Activated CD8-positive, alpha-beta memory T cell treated with anti-CD3 and anti-CD28 coated beads, Interleukin-2, amount 10 ng/mL, durations not matched to agents 7 days and 5 days (primary cell): Measurements from ENCODE around the gene FOXN1. TPM values are rescaled to one million over a fixed set of nuclear protein-coding genes. Genes with fewer than 3 reads are reported as not detected.

Experiments used
- total RNA-seq, 2 experiments: library from RNA; stranded (reverse); gene quantifications; one replicate each; pipeline ENCODE4 v1.2.3, GENCODE V29; 2021

Gene FOXN1
- total RNA-seq, 2 experiments from 2014 or later: not detected

Other genes starting within 250 kb of the FOXN1 start
- gene TMEM97, start 187.1 kb upstream of the FOXN1 start, total RNA-seq: 10 to 100 TPM; 26.2 to 39.7 TPM
- gene IFT20, start 170.9 kb upstream of the FOXN1 start, total RNA-seq: 10 to 100 TPM; 20.2 to 22.8 TPM
- 10 to 100 TPM; 19.5 to 22.2 TPM for gene TNFAIP1, start 170.6 kb upstream of the FOXN1 start, total RNA-seq
- gene POLDIP2, start 148.8 kb upstream of the FOXN1 start, total RNA-seq: 10 to 100 TPM; 68.6 to 83.5 TPM
- not detected for gene SEBOX, start 141.1 kb upstream of the FOXN1 start, total RNA-seq
- under 1 TPM; 0.18 to 0.26 TPM for gene VTN, start 136.0 kb upstream of the FOXN1 start, total RNA-seq
- gene SARM1, start 134.7 kb upstream of the FOXN1 start, total RNA-seq: 10 to 100 TPM; 20.2 to 24.8 TPM
- 1 to 10 TPM; 3.0 to 5.3 TPM for gene SLC46A1, start 100.1 kb upstream of the FOXN1 start, total RNA-seq
- gene SLC13A2, start 32.7 kb upstream of the FOXN1 start, total RNA-seq: not detected
- gene UNC119, start 46.3 kb downstream of the FOXN1 start, total RNA-seq: 10 to 100 TPM; 41.2 to 59.0 TPM
- gene PIGS, start 65.2 kb downstream of the FOXN1 start, total RNA-seq: 10 to 100 TPM; 61.0 to 66.2 TPM
- 10 to 100 TPM; 36.9 to 52.0 TPM for gene ALDOC, start 70.5 kb downstream of the FOXN1 start, total RNA-seq
- gene SPAG5, start 92.7 kb downstream of the FOXN1 start, total RNA-seq: 100 to 1,000 TPM; 151 to 197 TPM
- gene RSKR, start 107.8 kb downstream of the FOXN1 start, total RNA-seq: 10 to 100 TPM; 25.4 to 28.2 TPM
- gene BLTP2, start 138.8 kb downstream of the FOXN1 start, total RNA-seq: 100 to 1,000 TPM; 163 to 186 TPM
- 10 to 100 TPM; 45.9 to 48.9 TPM for gene SDF2, start 155.6 kb downstream of the FOXN1 start, total RNA-seq
- 10 to 100 TPM; 64.7 to 81.2 TPM for gene SUPT6H, start 155.9 kb downstream of the FOXN1 start, total RNA-seq
- gene PROCA1, start 205.5 kb downstream of the FOXN1 start, total RNA-seq: 1 to 10 TPM; 6.1 to 9.0 TPM
- gene RAB34, start 211.5 kb downstream of the FOXN1 start, total RNA-seq: 1 to 10 TPM; 5.6 to 8.3 TPM
- gene RPL23A, start 213.6 kb downstream of the FOXN1 start, total RNA-seq: 1,000 to 10,000 TPM; 1,823 to 1,960 TPM
- 1 to 10 TPM; 3.2 to 5.6 TPM for gene TLCD1, start 219.9 kb downstream of the FOXN1 start, total RNA-seq
- gene NEK8, start 222.4 kb downstream of the FOXN1 start, total RNA-seq: 1 to 10 TPM; 3.6 to 5.1 TPM
- gene TRAF4, start 237.7 kb downstream of the FOXN1 start, total RNA-seq: 100 to 1,000 TPM in 1 of 2 experiments, 10 to 100 TPM in 1; 60.1 to 107 TPM